ENCODE data around the gene NRDC. TPM values are rescaled to one million over a fixed set of nuclear protein-coding genes. Genes with fewer than 3 reads are reported as not detected.

NRDC gene
- total RNA-seq, 4 donors from 2014 or later: 97.8 to 154 (median 115) TPM

DNA sequence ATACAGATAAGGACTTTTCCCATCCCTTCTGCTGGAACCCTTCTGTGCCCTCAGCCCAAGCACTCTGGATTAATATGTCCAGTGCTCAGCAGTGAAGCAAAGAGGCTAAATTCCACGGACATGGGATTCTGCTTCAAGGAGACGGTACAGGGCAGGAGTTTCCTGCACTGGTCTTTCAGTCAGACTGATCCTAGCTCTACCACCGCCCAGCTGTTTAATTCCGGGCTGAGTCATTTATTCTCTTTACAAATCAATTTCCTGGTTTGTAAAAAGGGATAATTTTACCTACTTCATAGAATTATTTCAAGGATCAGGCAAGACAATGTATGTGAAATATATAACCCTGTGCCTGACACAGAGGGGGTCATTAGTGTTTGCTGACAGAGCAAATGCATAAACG lies 41.6 kb upstream of the NRDC start:
- peaks cover 10% of the 10 kb centered on the region for H3K27me3 ChIP-seq
- H3K27ac ChIP-seq: no peak overlapping the region
- H3K4me1 ChIP-seq: no peaks in the 10 kb centered on the region
- no peak for TF ChIP-seq EP300 (IDR thresholded peaks at IDR 0.05)
- TF ChIP-seq POLR2A (IDR thresholded peaks at IDR 0.05): no peak
- TF ChIP-seq, protein P1, sequence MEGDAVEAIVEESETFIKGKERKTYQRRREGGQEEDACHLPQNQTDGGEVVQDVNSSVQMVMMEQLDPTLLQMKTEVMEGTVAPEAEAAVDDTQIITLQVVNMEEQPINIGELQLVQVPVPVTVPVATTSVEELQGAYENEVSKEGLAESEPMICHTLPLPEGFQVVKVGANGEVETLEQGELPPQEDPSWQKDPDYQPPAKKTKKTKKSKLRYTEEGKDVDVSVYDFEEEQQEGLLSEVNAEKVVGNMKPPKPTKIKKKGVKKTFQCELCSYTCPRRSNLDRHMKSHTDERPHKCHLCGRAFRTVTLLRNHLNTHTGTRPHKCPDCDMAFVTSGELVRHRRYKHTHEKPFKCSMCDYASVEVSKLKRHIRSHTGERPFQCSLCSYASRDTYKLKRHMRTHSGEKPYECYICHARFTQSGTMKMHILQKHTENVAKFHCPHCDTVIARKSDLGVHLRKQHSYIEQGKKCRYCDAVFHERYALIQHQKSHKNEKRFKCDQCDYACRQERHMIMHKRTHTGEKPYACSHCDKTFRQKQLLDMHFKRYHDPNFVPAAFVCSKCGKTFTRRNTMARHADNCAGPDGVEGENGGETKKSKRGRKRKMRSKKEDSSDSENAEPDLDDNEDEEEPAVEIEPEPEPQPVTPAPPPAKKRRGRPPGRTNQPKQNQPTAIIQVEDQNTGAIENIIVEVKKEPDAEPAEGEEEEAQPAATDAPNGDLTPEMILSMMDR (IDR thresholded peaks at IDR 0.05): no peak
- no peak for TF ChIP-seq POLR2AphosphoS5 (IDR thresholded peaks at IDR 0.05)
- no peak for DNase-seq (ENCODE audit: low spot score in 2 of 2)
- no peaks in the 10 kb centered on the region for H3K9me3 ChIP-seq
- no peaks in the 10 kb centered on the region for H3K36me3 ChIP-seq
- no peak overlapping the region for H3K4me3 ChIP-seq
- 87% methylated on average over 5 of the region's 5 CpGs for WGBS

DNA sequence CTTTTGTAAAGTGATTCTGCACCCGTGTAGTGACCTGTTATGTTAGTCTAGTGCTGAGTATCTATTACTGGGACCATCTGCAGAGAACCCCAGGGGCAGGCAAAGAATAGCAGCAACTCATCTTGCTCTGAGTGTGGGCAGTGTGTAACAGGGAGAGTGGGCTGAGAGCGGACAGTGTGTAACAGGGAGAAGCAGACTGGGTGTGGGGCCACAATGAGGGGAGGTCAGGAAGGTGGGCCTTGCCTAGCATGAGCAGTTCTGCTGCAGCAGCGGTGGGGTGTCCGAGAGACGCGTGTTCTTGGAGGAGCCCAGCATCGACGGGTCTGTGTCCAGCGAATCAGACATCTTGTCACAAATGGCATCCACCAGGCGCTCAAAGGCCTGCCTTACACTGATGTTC lies 41.2 kb upstream of the NRDC start:
- Histone ChIP-seq H3K9me3 (no peaks in the 10 kb centered on the region), H3K27ac (no peak overlapping the region), H3K27me3 (peaks cover 10% of the 10 kb centered on the region), H3K4me1 (no peaks in the 10 kb centered on the region), H3K4me3 (no peak overlapping the region), H3K36me3 (no peaks in the 10 kb centered on the region)
- DNase-seq (ENCODE audit: low spot score in 2 of 2): no peak
- TF ChIP-seq EP300 (IDR thresholded peaks at IDR 0.05) (no peak), POLR2AphosphoS5 (IDR thresholded peaks at IDR 0.05) (no peak)
- TF ChIP-seq, protein P1 (IDR thresholded peaks at IDR 0.05): no peak
- 89% methylated on average over 10 of the region's 10 CpGs for WGBS

DNA sequence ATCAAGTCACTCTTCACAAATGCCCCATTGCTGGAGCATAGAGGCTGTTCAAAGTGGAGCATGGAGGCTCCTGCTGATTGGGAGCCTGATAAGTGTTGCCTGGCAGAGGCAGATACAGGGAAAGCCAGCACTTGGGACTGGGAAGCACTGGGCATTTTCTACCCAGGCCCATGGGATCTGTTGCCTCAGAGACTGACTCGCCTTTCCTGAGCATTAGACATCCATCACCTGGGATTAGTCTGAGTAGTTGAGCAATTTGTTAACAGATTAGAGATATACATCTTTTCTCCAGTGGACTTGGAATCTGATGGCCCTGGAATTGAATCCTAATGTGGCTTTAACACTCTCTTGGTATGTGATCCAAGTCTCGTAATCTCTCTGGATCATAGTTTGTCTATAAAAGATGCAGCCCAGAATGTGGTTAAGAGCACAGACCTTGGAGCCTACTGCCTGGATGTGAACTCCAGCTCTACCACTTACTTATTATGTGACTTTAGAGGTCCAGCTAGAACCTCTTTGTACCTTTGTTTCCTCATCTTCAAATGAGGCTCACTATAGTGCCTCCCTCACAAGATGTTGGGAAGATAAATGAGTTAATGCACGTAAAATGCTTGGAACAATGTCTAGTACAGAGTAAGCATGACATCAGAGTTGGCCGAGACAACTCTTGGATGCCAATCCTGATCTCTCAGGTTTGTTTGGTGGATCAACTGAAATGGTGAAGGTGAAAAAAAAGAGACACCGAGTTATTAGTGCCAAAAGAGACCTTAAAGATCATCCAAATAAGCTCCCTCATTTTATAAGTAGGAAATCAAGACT lies 38.3 kb upstream of the NRDC start:
- TF ChIP-seq POLR2A (IDR thresholded peaks at IDR 0.05) (no peak), EP300 (IDR thresholded peaks at IDR 0.05) (no peak), POLR2AphosphoS5 (IDR thresholded peaks at IDR 0.05) (no peak)
- TF ChIP-seq, protein P1 (IDR thresholded peaks at IDR 0.05): no peak
- Histone ChIP-seq H3K9me3 (no peaks in the 10 kb centered on the region), H3K4me3 (no peak overlapping the region), H3K36me3 (no peaks in the 10 kb centered on the region), H3K27me3 (peaks cover 11% of the 10 kb centered on the region), H3K27ac (no peak overlapping the region), H3K4me1 (no peaks in the 10 kb centered on the region)
- WGBS: 53% methylated on average over 5 of the region's 5 CpGs
- no peak for DNase-seq (ENCODE audit: low spot score in 2 of 2)

- Histone ChIP-seq H3K27ac (no peak overlapping the region), H3K4me1 (no peaks in the 10 kb centered on the region), H3K4me3 (no peak overlapping the region), H3K9me3 (no peaks in the 10 kb centered on the region), H3K27me3 (peaks cover 15% of the 10 kb centered on the region), H3K36me3 (no peaks in the 10 kb centered on the region)
- WGBS: 85% methylated on average over 3 of the region's 3 CpGs
- no peak for DNase-seq (ENCODE audit: low spot score in 2 of 2)
- TF ChIP-seq POLR2A (IDR thresholded peaks at IDR 0.05) (no peak), POLR2AphosphoS5 (IDR thresholded peaks at IDR 0.05) (no peak), EP300 (IDR thresholded peaks at IDR 0.05) (no peak)
- TF ChIP-seq, protein P1 (IDR thresholded peaks at IDR 0.05): no peak
These were observed 37.4 kb upstream of the NRDC start for GRCh38 chr1:51915951-51916350.

- no peaks in the 10 kb centered on the region for H3K4me1 ChIP-seq
- H3K27ac ChIP-seq: no peak overlapping the region
- H3K27me3 ChIP-seq: peaks cover 32% of the 10 kb centered on the region
- TF ChIP-seq POLR2AphosphoS5 (IDR thresholded peaks at IDR 0.05): no peak
- no peak for TF ChIP-seq POLR2A (IDR thresholded peaks at IDR 0.05)
- TF ChIP-seq, protein P1 (IDR thresholded peaks at IDR 0.05): no peak
- no peak for TF ChIP-seq EP300 (IDR thresholded peaks at IDR 0.05)
- H3K9me3 ChIP-seq: no peaks in the 10 kb centered on the region
- DNase-seq (ENCODE audit: low spot score in 2 of 2): no peak
- H3K36me3 ChIP-seq: no peaks in the 10 kb centered on the region
- no peak overlapping the region for H3K4me3 ChIP-seq
- WGBS: 59% methylated on average over 7 of the region's 7 CpGs
These were observed 34.4 kb upstream of the NRDC start for GRCh38 chr1:51912881-51913280.

Data from suprapubic skin (tissue), 4 donors.